ENCODE data around the gene FLG. TPM values are rescaled to one million over a fixed set of nuclear protein-coding genes. Genes with fewer than 3 reads are reported as not detected.
A peak's percentile ranks its signal among the peaks of the same experiment; 100 is the strongest.

FLG gene
- not detected in 2 replicates for total RNA-seq (2014; rRNA removed; shearing (Covaris generic); ENCODE audit: low replicate concordance)

- H3K4me2 ChIP-seq (ENCODE audit: low read depth, low read length, poor library complexity, severe bottlenecking), result no peak within 1 kb of the TSS
- no peak for DNase-seq
- H3K27ac ChIP-seq (ENCODE audit: low read length), result no peak within 1 kb of the TSS
These were observed at the start of gene FLG for GRCh38 chr1:152325111-152325510. TSS of gene FLG (minus strand) at chr1:152325239. CDS start at chr1:152315456, 9,783 bp downstream.

GRCh38 chr1:152374451-152374850, 49.4 kb upstream of the FLG start:
- no peaks in the 10 kb centered on the region for H4K20me1 ChIP-seq (ENCODE audit: insufficient read depth, low read depth, low read length)
- no peak overlapping the region for H2AFZ ChIP-seq (ENCODE audit: low read length)
- no peaks in the 10 kb centered on the region for H3K79me2 ChIP-seq (ENCODE audit: low read length)
- no peak overlapping the region for H3K4me2 ChIP-seq (ENCODE audit: low read depth, low read length, poor library complexity, severe bottlenecking)
- no peaks in the 10 kb centered on the region; the same call in 1 of the 2 replicates for H3K9me3 ChIP-seq (ENCODE audit: low read length)
- no peaks in the 10 kb centered on the region for H3K9me2 ChIP-seq (replicated peaks; ENCODE audit: insufficient read depth, low read length)
- no peak overlapping the region for H3K27ac ChIP-seq (ENCODE audit: low read length)
- no peak for DNase-seq
- no peaks in the 10 kb centered on the region for H3K27me3 ChIP-seq (ENCODE audit: low read length)
- H3K4me1 ChIP-seq (ENCODE audit: low read length), result no peaks in the 10 kb centered on the region
- H3K4me3 ChIP-seq (ENCODE audit: low read length), result no peak overlapping the region
- no peak overlapping the region for H3K9ac ChIP-seq (ENCODE audit: low read length)
- H3K36me3 ChIP-seq (ENCODE audit: insufficient read depth, low read length), result no peaks in the 10 kb centered on the region

More at GRCh38 chr1:152325111-152325510, at the start of gene FLG:
- H3K4me3 ChIP-seq (ENCODE audit: low read length), result no peak within 1 kb of the TSS
- no peaks in the 10 kb centered on the region for H3K9me3 ChIP-seq (ENCODE audit: low read length)
- no peak within 1 kb of the TSS for H2AFZ ChIP-seq (ENCODE audit: low read length)
- no peaks in the 10 kb centered on the region for H3K9me2 ChIP-seq (replicated peaks; ENCODE audit: insufficient read depth, low read length)
- no peaks in the 10 kb centered on the region for H4K20me1 ChIP-seq (ENCODE audit: insufficient read depth, low read depth, low read length)
- H3K36me3 ChIP-seq (ENCODE audit: insufficient read depth, low read length), result no peaks in the 10 kb centered on the region
- no peaks in the 10 kb centered on the region for H3K79me2 ChIP-seq (ENCODE audit: low read length)
- H3K4me1 ChIP-seq (ENCODE audit: low read length), result no peaks in the 10 kb centered on the region
- H3K27me3 ChIP-seq (ENCODE audit: low read length), result no peaks in the 10 kb centered on the region
- no peak within 1 kb of the TSS for H3K9ac ChIP-seq (ENCODE audit: low read length)

GRCh38 chr1:152372672-152373071, 47.6 kb upstream of the FLG start:
- Histone ChIP-seq H3K9me2 (replicated peaks; ENCODE audit: insufficient read depth, low read length) (no peaks in the 10 kb centered on the region), H4K20me1 (ENCODE audit: insufficient read depth, low read depth, low read length) (no peaks in the 10 kb centered on the region), H3K27me3 (ENCODE audit: low read length) (no peaks in the 10 kb centered on the region), H3K79me2 (ENCODE audit: low read length) (no peaks in the 10 kb centered on the region), H3K36me3 (ENCODE audit: insufficient read depth, low read length) (no peaks in the 10 kb centered on the region), H3K27ac (ENCODE audit: low read length) (no peak overlapping the region), H2AFZ (ENCODE audit: low read length) (no peak overlapping the region), H3K4me2 (ENCODE audit: low read depth, low read length, poor library complexity, severe bottlenecking) (no peak overlapping the region), H3K9me3 (ENCODE audit: low read length) (no peaks in the 10 kb centered on the region; the same call in 1 of the 2 replicates), H3K9ac (ENCODE audit: low read length) (no peak overlapping the region), H3K4me3 (ENCODE audit: low read length) (no peak overlapping the region), H3K4me1 (ENCODE audit: low read length) (no peaks in the 10 kb centered on the region)
- no peak for DNase-seq

- H3K27me3 ChIP-seq (ENCODE audit: low read length), result no peaks in the 10 kb centered on the region
- no peaks in the 10 kb centered on the region for H3K9me2 ChIP-seq (replicated peaks; ENCODE audit: insufficient read depth, low read length)
- H3K4me2 ChIP-seq (ENCODE audit: low read depth, low read length, poor library complexity, severe bottlenecking), result no peak overlapping the region
- DNase-seq, result no peak
- H3K36me3 ChIP-seq (ENCODE audit: insufficient read depth, low read length), result no peaks in the 10 kb centered on the region
- no peaks in the 10 kb centered on the region for H3K79me2 ChIP-seq (ENCODE audit: low read length)
- no peak overlapping the region for H2AFZ ChIP-seq (ENCODE audit: low read length)
- no peak overlapping the region for H3K27ac ChIP-seq (ENCODE audit: low read length)
- no peaks in the 10 kb centered on the region for H4K20me1 ChIP-seq (ENCODE audit: insufficient read depth, low read depth, low read length)
- no peak overlapping the region for H3K4me3 ChIP-seq (ENCODE audit: low read length)
- H3K4me1 ChIP-seq (ENCODE audit: low read length), result no peaks in the 10 kb centered on the region
- no peaks in the 10 kb centered on the region; the same call in 1 of the 2 replicates for H3K9me3 ChIP-seq (ENCODE audit: low read length)
- H3K9ac ChIP-seq (ENCODE audit: low read length), result no peak overlapping the region
These were observed 42.4 kb upstream of the FLG start for GRCh38 chr1:152367436-152367835.

- Histone ChIP-seq H3K4me1 (ENCODE audit: low read length) (no peaks in the 10 kb centered on the region), H3K9me2 (replicated peaks; ENCODE audit: insufficient read depth, low read length) (no peaks in the 10 kb centered on the region), H3K36me3 (ENCODE audit: insufficient read depth, low read length) (no peaks in the 10 kb centered on the region), H3K4me3 (ENCODE audit: low read length) (no peak within 1 kb of the TSS), H3K9me3 (ENCODE audit: low read length) (no peaks in the 10 kb centered on the region), H4K20me1 (ENCODE audit: insufficient read depth, low read depth, low read length) (no peaks in the 10 kb centered on the region), H3K27ac (ENCODE audit: low read length) (no peak within 1 kb of the TSS), H3K4me2 (ENCODE audit: low read depth, low read length, poor library complexity, severe bottlenecking) (no peak within 1 kb of the TSS), H2AFZ (ENCODE audit: low read length) (no peak within 1 kb of the TSS), H3K9ac (ENCODE audit: low read length) (no peak within 1 kb of the TSS), H3K79me2 (ENCODE audit: low read length) (no peaks in the 10 kb centered on the region), H3K27me3 (ENCODE audit: low read length) (no peaks in the 10 kb centered on the region)
- DNase-seq, result no peak
These were observed 34.9 kb upstream of the FLG start, which contains the start of gene FLG2 for GRCh38 chr1:152359906-152360305. TSS of gene FLG2 (minus strand) at chr1:152360006. CDS start at chr1:152358884, 1,122 bp downstream.

GRCh38 chr1:152356736-152357135, 31.7 kb upstream of the FLG start:
- no peaks in the 10 kb centered on the region for H4K20me1 ChIP-seq (ENCODE audit: insufficient read depth, low read depth, low read length)
- H3K9me3 ChIP-seq (ENCODE audit: low read length), result no peaks in the 10 kb centered on the region
- no peak for DNase-seq
- H3K36me3 ChIP-seq (ENCODE audit: insufficient read depth, low read length), result no peaks in the 10 kb centered on the region
- no peak overlapping the region for H3K4me3 ChIP-seq (ENCODE audit: low read length)
- no peak overlapping the region for H3K4me2 ChIP-seq (ENCODE audit: low read depth, low read length, poor library complexity, severe bottlenecking)
- H2AFZ ChIP-seq (ENCODE audit: low read length), result no peak overlapping the region
- no peaks in the 10 kb centered on the region for H3K79me2 ChIP-seq (ENCODE audit: low read length)
- no peaks in the 10 kb centered on the region; the same call in 1 of the 2 replicates for H3K9me2 ChIP-seq (replicated peaks; ENCODE audit: insufficient read depth, low read length)
- H3K9ac ChIP-seq (ENCODE audit: low read length), result no peak overlapping the region
- H3K27ac ChIP-seq (ENCODE audit: low read length), result no peak overlapping the region
- no peaks in the 10 kb centered on the region for H3K27me3 ChIP-seq (ENCODE audit: low read length)
- no peaks in the 10 kb centered on the region for H3K4me1 ChIP-seq (ENCODE audit: low read length)

- Histone ChIP-seq H3K27me3 (ENCODE audit: low read length) (no peaks in the 10 kb centered on the region), H3K27ac (ENCODE audit: low read length) (no peak overlapping the region), H4K20me1 (ENCODE audit: insufficient read depth, low read depth, low read length) (no peaks in the 10 kb centered on the region), H3K4me3 (ENCODE audit: low read length) (no peak overlapping the region), H2AFZ (ENCODE audit: low read length) (no peak overlapping the region), H3K9ac (ENCODE audit: low read length) (no peak overlapping the region), H3K9me3 (ENCODE audit: low read length) (no peaks in the 10 kb centered on the region), H3K9me2 (replicated peaks; ENCODE audit: insufficient read depth, low read length) (no peaks in the 10 kb centered on the region; the same call in 1 of the 2 replicates), H3K4me2 (ENCODE audit: low read depth, low read length, poor library complexity, severe bottlenecking) (no peak overlapping the region), H3K79me2 (ENCODE audit: low read length) (no peaks in the 10 kb centered on the region), H3K4me1 (ENCODE audit: low read length) (no peaks in the 10 kb centered on the region), H3K36me3 (ENCODE audit: insufficient read depth, low read length) (no peaks in the 10 kb centered on the region)
- DNase-seq, result no peak
These were observed 24.6 kb upstream of the FLG start for GRCh38 chr1:152349611-152350010.

GRCh38 chr1:152348447-152348846, 23.4 kb upstream of the FLG start:
- Histone ChIP-seq H3K4me3 (ENCODE audit: low read length) (no peak overlapping the region), H2AFZ (ENCODE audit: low read length) (no peak overlapping the region), H3K9me3 (ENCODE audit: low read length) (no peaks in the 10 kb centered on the region), H3K4me1 (ENCODE audit: low read length) (no peaks in the 10 kb centered on the region), H3K9me2 (replicated peaks; ENCODE audit: insufficient read depth, low read length) (no peaks in the 10 kb centered on the region; the same call in 1 of the 2 replicates), H3K36me3 (ENCODE audit: insufficient read depth, low read length) (no peaks in the 10 kb centered on the region), H3K9ac (ENCODE audit: low read length) (no peak overlapping the region), H3K27ac (ENCODE audit: low read length) (no peak overlapping the region), H3K79me2 (ENCODE audit: low read length) (no peaks in the 10 kb centered on the region), H4K20me1 (ENCODE audit: insufficient read depth, low read depth, low read length) (no peaks in the 10 kb centered on the region), H3K27me3 (ENCODE audit: low read length) (no peaks in the 10 kb centered on the region), H3K4me2 (ENCODE audit: low read depth, low read length, poor library complexity, severe bottlenecking) (no peak overlapping the region)
- DNase-seq, result peak; percentile 56

Data from Karpas-422 (cell line).